Transverse colon (tissue), 4 donors: Measurements from ENCODE around the gene HIVEP3. TPM values are rescaled to one million over a fixed set of nuclear protein-coding genes. Genes with fewer than 3 reads are reported as not detected.

Source experiments
- DNase-seq: peaks from one replicate; pipeline ENCODE4 v3.0.0-alpha.2; 2019
- H3K27ac ChIP-seq, 4 donors: fragments of 200-600 bp; sonication (generic); 2 replicates each; pipeline ENCODE4 v1.5.1; 2016 to 2018; ENCODE audit warnings: inconsistent platforms in 4 of 4
- H3K27me3 ChIP-seq: fragments of 200-600 bp; sonication (generic); 2 replicates; pipeline ENCODE4 v1.5.1; 2017; ENCODE audit warnings: inconsistent platforms
- H3K36me3 ChIP-seq, 4 donors: fragments of 200-600 bp; sonication (generic); 2 replicates each; pipeline ENCODE4 v1.5.1; 2017 to 2019; ENCODE audit warnings: inconsistent platforms in 4 of 4
- H3K4me1 ChIP-seq, 4 donors: fragments of 200-600 bp; sonication (generic); 2 replicates each; pipeline ENCODE4 v1.5.1; 2017 to 2020; ENCODE audit warnings: inconsistent platforms in 4 of 4
- H3K4me3 ChIP-seq, 4 donors: fragments of 200-600 bp; sonication (generic); 1 replicate in 1 of 4; 2 replicates in 3 of 4; pipeline versions ENCODE4 v1.5.1 to v1.6.1; 2017 to 2019; ENCODE audit warnings: inconsistent platforms in 4 of 4
- H3K9me3 ChIP-seq, 2 donors: fragments of 200-600 bp; sonication (generic); 2 replicates each; pipeline ENCODE4 v1.5.1; 2017 to 2019; ENCODE audit warnings: inconsistent platforms in 2 of 2
- EP300 ChIP-seq: sonication (generic); formaldehyde crosslinking; IDR thresholded peaks from one replicate; pipeline ENCODE4 v1.6.1; 2017; ENCODE audit warnings: antibody characterized with exemption, low read depth
- POLR2A ChIP-seq: fragments of 450-650 bp; IDR thresholded peaks from one replicate; pipeline ENCODE4 v1.6.1; 2016; ENCODE audit warnings: antibody characterized with exemption, mild to moderate bottlenecking, moderate library complexity
- POLR2AphosphoS5 ChIP-seq, 3 donors: sonication (generic); formaldehyde crosslinking; IDR thresholded peaks; one replicate each; pipeline ENCODE4 v1.6.1; 2016; ENCODE audit warnings: antibody characterized with exemption in 3 of 3
- WGBS, 2 donors: methylation state at CpG; one replicate each; pipeline ENCODE4 v1.1.5; 2018; ENCODE audit warnings: low coverage in 1 of 2; 5-methylcytosine and 5-hydroxymethylcytosine counted together
- in situ Hi-C, 4 donors: fragments of 200-750 bp; cut with MboI; loops; one replicate each; pipeline versions ENCODE4 v1.15.0 to v1.15.1; 2017; ENCODE audit warnings: low sequenced_read_pairs in 3 of 4, low pct_ligation_motif_present in 1 of 4, low pct_unique_long_range_greater_than_20kb in 1 of 4
- intact Hi-C: fragments of 100-400 bp; cut with DNase I; formaldehyde crosslinking; loops from one replicate; pipeline ENCODE4 v1.15.1; 2023; ENCODE audit warnings: low total_unique reads
- total RNA-seq, 4 donors: library from RNA; depleted of rRNA; stranded (reverse); fragments of >200 nt; gene quantifications; one replicate each; pipeline ENCODE4 v1.1.0, GENCODE V29; 2016
- TF ChIP-seq, protein P1 (sequence below), 5 experiments: fragments of 200-600 bp in 3 of 5; fragments of 450-650 bp in 2 of 5; sonication (generic) in 3 of 5; IDR thresholded peaks; 1 replicate in 2 of 5; 2 replicates in 3 of 5; pipeline ENCODE4 v1.5.1; 2016 to 2017; ENCODE audit warnings: antibody characterized with exemption in 5 of 5, inconsistent platforms in 3 of 5, mild to moderate bottlenecking in 2 of 5, moderate library complexity in 1 of 5

Gene HIVEP3
- total RNA-seq, 4 donors from 2014 or later, result 3.7 to 15.0 (median 5.2) TPM

DNA sequence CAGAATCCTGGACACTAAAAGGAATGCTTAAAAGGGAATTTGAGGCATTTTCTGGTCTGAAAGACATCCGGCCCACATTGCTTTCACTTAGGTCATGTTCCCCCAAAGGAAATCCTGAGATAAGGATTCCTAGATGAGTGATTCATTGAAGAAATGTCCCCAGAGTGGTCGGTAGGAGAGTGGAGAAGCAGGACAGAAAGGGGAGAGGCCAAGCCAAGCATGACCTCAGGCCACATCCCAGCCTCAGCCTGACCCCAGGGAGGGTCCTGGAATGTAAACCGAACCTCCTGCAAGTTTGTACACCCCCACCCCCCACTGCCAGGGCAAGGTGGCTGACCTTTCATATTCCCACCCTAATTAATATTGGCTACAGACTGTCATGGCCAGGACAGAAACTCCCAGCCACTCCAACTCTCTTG is 16.6 kb downstream of the HIVEP3 start:
- Histone ChIP-seq H3K27me3 (no peaks in the 10 kb centered on the region), H3K4me3 (no peak overlapping the region), H3K27ac (no peak overlapping the region), H3K9me3 (no peaks in the 10 kb centered on the region), H3K4me1 (peaks cover 0 to 6% (median 0%) of the 10 kb centered on the region in 4 donors), H3K36me3 (no peaks in the 10 kb centered on the region)
- in situ Hi-C loops, result no loop called here
- intact Hi-C loops, result no loop called here
- TF ChIP-seq EP300 (no peak), POLR2A (no peak), POLR2AphosphoS5 (IDR thresholded peaks at IDR 0.05) (no peak)
- TF ChIP-seq, protein P1, sequence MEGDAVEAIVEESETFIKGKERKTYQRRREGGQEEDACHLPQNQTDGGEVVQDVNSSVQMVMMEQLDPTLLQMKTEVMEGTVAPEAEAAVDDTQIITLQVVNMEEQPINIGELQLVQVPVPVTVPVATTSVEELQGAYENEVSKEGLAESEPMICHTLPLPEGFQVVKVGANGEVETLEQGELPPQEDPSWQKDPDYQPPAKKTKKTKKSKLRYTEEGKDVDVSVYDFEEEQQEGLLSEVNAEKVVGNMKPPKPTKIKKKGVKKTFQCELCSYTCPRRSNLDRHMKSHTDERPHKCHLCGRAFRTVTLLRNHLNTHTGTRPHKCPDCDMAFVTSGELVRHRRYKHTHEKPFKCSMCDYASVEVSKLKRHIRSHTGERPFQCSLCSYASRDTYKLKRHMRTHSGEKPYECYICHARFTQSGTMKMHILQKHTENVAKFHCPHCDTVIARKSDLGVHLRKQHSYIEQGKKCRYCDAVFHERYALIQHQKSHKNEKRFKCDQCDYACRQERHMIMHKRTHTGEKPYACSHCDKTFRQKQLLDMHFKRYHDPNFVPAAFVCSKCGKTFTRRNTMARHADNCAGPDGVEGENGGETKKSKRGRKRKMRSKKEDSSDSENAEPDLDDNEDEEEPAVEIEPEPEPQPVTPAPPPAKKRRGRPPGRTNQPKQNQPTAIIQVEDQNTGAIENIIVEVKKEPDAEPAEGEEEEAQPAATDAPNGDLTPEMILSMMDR (IDR thresholded peaks at IDR 0.05), result no peak
- 63% methylated on average over 2 to 3 of the region's 3 CpGs for WGBS, 2 donors
- DNase-seq, result no peak

- no peak for TF ChIP-seq POLR2A
- TF ChIP-seq, protein P1 (IDR thresholded peaks at IDR 0.05), result no peak
- no peak for TF ChIP-seq EP300
- Histone ChIP-seq H3K4me3 (no peak overlapping the region), H3K27me3 (no peaks in the 10 kb centered on the region), H3K4me1 (peaks cover 0 to 6% (median 0%) of the 10 kb centered on the region in 4 donors), H3K36me3 (no peaks in the 10 kb centered on the region), H3K9me3 (no peaks in the 10 kb centered on the region), H3K27ac (no peak overlapping the region)
- DNase-seq, result no peak
- 81% methylated on average over 3 of the region's 3 CpGs; no CpG with 5 or more reads in 1 of the 2 donors for WGBS, 2 donors
- intact Hi-C loops, result no loop called here
- in situ Hi-C loops, result no loop called here
Measured at GRCh38 chr1:41901551-41901950, 17.2 kb downstream of the HIVEP3 start.

- WGBS, 2 donors, result 75 to 82% methylated on average over 8 to 9 of the region's 9 CpGs
- H3K4me1 ChIP-seq, result peaks cover 0 to 6% (median 0%) of the 10 kb centered on the region in 4 donors
- intact Hi-C loops (no loop called here), in situ Hi-C loops (no loop called here)
- DNase-seq, result peak; percentile 31
- no peak overlapping the region for H3K27ac ChIP-seq
- no peaks in the 10 kb centered on the region for H3K9me3 ChIP-seq
- H3K4me3 ChIP-seq, result no peak overlapping the region
- no peaks in the 10 kb centered on the region for H3K36me3 ChIP-seq
- H3K27me3 ChIP-seq, result no peaks in the 10 kb centered on the region
- no peak for TF ChIP-seq POLR2AphosphoS5 (IDR thresholded peaks at IDR 0.05)
- TF ChIP-seq, protein P1 (IDR thresholded peaks at IDR 0.05), result no peak
Measured at GRCh38 chr1:41900603-41901444, 17.9 kb downstream of the HIVEP3 start.

- Histone ChIP-seq H3K27ac (no peak overlapping the region), H3K4me1 (peaks cover 0 to 16% (median 5%) of the 10 kb centered on the region in 4 donors), H3K4me3 (no peak overlapping the region), H3K9me3 (no peaks in the 10 kb centered on the region), H3K36me3 (no peaks in the 10 kb centered on the region), H3K27me3 (no peaks in the 10 kb centered on the region)
- no peak for TF ChIP-seq POLR2AphosphoS5 (IDR thresholded peaks at IDR 0.05)
- no peak for TF ChIP-seq EP300
- 70% methylated on average over 6 of the region's 6 CpGs; no CpG with 5 or more reads in 1 of the 2 donors for WGBS, 2 donors
- intact Hi-C loops, result no loop called here
- in situ Hi-C loops, result no loop called here
- DNase-seq, result peak; percentile 45
Measured at GRCh38 chr1:41898191-41898713, 20.5 kb downstream of the HIVEP3 start.
